HPDE6-E6E7 (cell line): ENCODE measurements around the gene FAM107A.
A peak's percentile ranks its signal among the peaks of the same experiment; 100 is the strongest.
"Not testable (repeated sequence)": the region's sequence is repeated elsewhere in the genome, so short reads cannot be mapped to it uniquely, and the experiment has no call there.

Experiments used
- DNase-seq: peaks from one replicate; pipeline ENCODE4 v3.0.0; 2011; ENCODE audit warnings: missing footprints; ENCODE audit errors: extremely low spot score

FAM107A gene

GRCh38 chr3:58536501-58537411 lies 40.4 kb downstream of the FAM107A start, which contains the start of gene ACOX2:
ACOX2 (minus strand) TSS chr3:58537190; CDS start chr3:58535106, 2,084 bp downstream.
- no peak for DNase-seq

- no peak for DNase-seq
Observed at GRCh38 chr3:58535531-58536500, 41.4 kb downstream of the FAM107A start.

GRCh38 chr3:58534592-58535494 lies 42.3 kb downstream of the FAM107A start:
- DNase-seq: no peak

- DNase-seq: peak; percentile 45
Observed at GRCh38 chr3:58532794-58533220, 44.4 kb downstream of the FAM107A start.

- DNase-seq: no peak
Observed at GRCh38 chr3:58531956-58532355, 45.2 kb downstream of the FAM107A start.

- DNase-seq: no peak
Observed at GRCh38 chr3:58531555-58531954, 45.6 kb downstream of the FAM107A start.

GRCh38 chr3:58530354-58530865 lies 46.8 kb downstream of the FAM107A start:
- DNase-seq: no peak

GRCh38 chr3:58529516-58530353 lies 47.5 kb downstream of the FAM107A start:
- DNase-seq: no peak

- DNase-seq: peak; percentile 7
Observed at GRCh38 chr3:58528629-58529028, 48.6 kb downstream of the FAM107A start.

GRCh38 chr3:58527440-58527839 lies 49.8 kb downstream of the FAM107A start:
- DNase-seq: not testable (repeated sequence)

GRCh38 chr3:58526515-58526957 lies 50.7 kb downstream of the FAM107A start:
- DNase-seq: peak; percentile 71

GRCh38 chr3:58524326-58524888 lies 52.8 kb downstream of the FAM107A start:
- DNase-seq: no peak

- DNase-seq: no peak
Observed at GRCh38 chr3:58522759-58523425, 54.3 kb downstream of the FAM107A start.

- no peak for DNase-seq
Observed at GRCh38 chr3:58521917-58522631, 55.1 kb downstream of the FAM107A start.

GRCh38 chr3:58521336-58521670 lies 55.9 kb downstream of the FAM107A start:
- DNase-seq: no peak

- DNase-seq: no peak
Observed at GRCh38 chr3:58520403-58521335, 56.5 kb downstream of the FAM107A start.

- no peak for DNase-seq
Observed at GRCh38 chr3:58519668-58520402, 57.4 kb downstream of the FAM107A start.
